ENCODE measurements around the gene CLCN3. TPM values are rescaled to one million over a fixed set of nuclear protein-coding genes. Genes with fewer than 3 reads are reported as not detected.

CLCN3 gene
- total and polyA plus RNA-seq, 2 experiments from 2014 or later = 14.9 to 38.4 TPM

DNA sequence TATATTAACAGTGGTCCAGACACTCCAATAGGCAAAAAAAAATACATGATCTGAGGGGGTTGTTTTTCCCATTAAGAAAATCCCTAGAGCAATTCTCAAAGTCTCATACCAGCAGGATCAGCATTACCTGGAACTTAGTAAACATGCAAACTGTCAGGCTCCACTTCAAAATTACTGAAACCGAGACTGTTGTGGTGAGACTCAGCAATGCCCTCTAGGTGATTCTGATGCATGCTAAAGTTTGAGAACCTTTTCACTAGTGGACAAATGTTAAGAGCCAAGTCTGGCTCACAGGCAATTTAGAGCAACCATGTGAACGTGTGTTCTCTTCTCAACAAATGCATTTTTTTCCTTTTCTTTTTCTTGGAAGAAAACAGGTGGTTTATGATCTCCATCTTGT, 38.2 kb upstream of the CLCN3 start:
- H3K9me2 ChIP-seq (replicated peaks; ENCODE audit: insufficient read depth) = no peaks in the 10 kb centered on the region
- H3K4me3 ChIP-seq = no peak overlapping the region
- no peak overlapping the region for H3K4me2 ChIP-seq
- no peaks in the 10 kb centered on the region for H4K20me1 ChIP-seq (ENCODE audit: insufficient read depth, poor library complexity, severe bottlenecking)
- no peaks in the 10 kb centered on the region for H3K9me3 ChIP-seq (ENCODE audit: low read depth)
- H3K79me2 ChIP-seq = no peaks in the 10 kb centered on the region
- DNase-seq (ENCODE audit: low spot score) = no peak
- TF ChIP-seq EZH2 (IDR thresholded peaks at IDR 0.05; ENCODE audit: borderline replicate concordance) = no peak
- TF ChIP-seq, protein P1, sequence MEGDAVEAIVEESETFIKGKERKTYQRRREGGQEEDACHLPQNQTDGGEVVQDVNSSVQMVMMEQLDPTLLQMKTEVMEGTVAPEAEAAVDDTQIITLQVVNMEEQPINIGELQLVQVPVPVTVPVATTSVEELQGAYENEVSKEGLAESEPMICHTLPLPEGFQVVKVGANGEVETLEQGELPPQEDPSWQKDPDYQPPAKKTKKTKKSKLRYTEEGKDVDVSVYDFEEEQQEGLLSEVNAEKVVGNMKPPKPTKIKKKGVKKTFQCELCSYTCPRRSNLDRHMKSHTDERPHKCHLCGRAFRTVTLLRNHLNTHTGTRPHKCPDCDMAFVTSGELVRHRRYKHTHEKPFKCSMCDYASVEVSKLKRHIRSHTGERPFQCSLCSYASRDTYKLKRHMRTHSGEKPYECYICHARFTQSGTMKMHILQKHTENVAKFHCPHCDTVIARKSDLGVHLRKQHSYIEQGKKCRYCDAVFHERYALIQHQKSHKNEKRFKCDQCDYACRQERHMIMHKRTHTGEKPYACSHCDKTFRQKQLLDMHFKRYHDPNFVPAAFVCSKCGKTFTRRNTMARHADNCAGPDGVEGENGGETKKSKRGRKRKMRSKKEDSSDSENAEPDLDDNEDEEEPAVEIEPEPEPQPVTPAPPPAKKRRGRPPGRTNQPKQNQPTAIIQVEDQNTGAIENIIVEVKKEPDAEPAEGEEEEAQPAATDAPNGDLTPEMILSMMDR (IDR thresholded peaks at IDR 0.05; ENCODE audit: poor library complexity) = no peak
- no peaks in the 10 kb centered on the region for H3K36me3 ChIP-seq (replicated peaks; ENCODE audit: insufficient read depth, low read depth)
- H3K27ac ChIP-seq = no peak overlapping the region
- H3K27me3 ChIP-seq = no peaks in the 10 kb centered on the region
- H3K4me1 ChIP-seq (ENCODE audit: insufficient read depth) = no peaks in the 10 kb centered on the region
- no peak overlapping the region for H2AFZ ChIP-seq
- 66% methylated on average over 2 of the region's 2 CpGs for WGBS (ENCODE audit: low lambda C conversion rate, missing lambda C conversion rate)

DNA sequence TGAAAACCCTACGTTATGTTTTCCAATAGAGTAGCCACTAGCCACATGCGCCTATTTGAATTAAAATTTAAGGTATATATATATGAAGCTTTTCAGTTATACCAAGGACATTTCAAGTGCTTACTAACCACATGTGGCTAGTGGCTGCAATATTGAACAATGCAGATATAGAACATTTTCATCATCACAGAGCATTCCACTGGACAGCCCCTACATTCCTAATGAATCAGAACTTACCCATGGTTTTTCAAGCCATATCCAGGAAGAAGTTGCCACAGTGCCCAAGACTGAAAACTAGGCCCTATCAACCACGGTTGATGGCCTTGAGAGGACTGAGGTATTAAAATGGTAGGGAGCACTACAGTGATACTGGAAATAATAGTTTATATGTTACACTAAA, 37.7 kb upstream of the CLCN3 start:
- WGBS (ENCODE audit: low lambda C conversion rate, missing lambda C conversion rate) = 97% methylated on average over 3 of the region's 3 CpGs

DNA sequence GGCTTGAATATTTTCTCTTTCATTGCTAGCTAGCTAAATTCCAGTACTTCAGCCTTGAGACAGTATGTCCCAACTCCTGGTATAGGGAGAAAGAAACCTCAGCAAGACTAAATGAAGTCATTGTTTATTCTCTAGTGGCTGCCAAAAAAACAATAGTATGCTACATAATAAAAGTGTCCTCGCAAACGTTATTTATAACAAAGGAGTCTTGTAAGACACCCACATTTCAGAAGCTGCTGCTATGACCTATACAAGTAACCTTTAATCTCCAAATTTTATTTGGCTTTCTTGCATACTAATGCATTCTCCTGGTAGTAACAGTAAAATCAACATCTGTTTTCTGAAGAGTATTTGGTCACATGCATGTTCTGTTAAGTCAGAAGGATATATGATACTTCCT, 36.8 kb upstream of the CLCN3 start:
- no peaks in the 10 kb centered on the region for H3K36me3 ChIP-seq (replicated peaks; ENCODE audit: insufficient read depth, low read depth)
- H3K27me3 ChIP-seq = no peaks in the 10 kb centered on the region
- no peak overlapping the region for H3K4me2 ChIP-seq
- DNase-seq (ENCODE audit: low spot score) = no peak
- H3K4me3 ChIP-seq = no peak overlapping the region
- no peak overlapping the region for H2AFZ ChIP-seq
- no peaks in the 10 kb centered on the region for H3K79me2 ChIP-seq
- no peak overlapping the region for H3K27ac ChIP-seq
- no peaks in the 10 kb centered on the region for H3K9me3 ChIP-seq (ENCODE audit: low read depth)
- H3K9me2 ChIP-seq (replicated peaks; ENCODE audit: insufficient read depth) = no peaks in the 10 kb centered on the region
- WGBS (ENCODE audit: low lambda C conversion rate, missing lambda C conversion rate) = 45% methylated on average over 2 of the region's 2 CpGs
- H4K20me1 ChIP-seq (ENCODE audit: insufficient read depth, poor library complexity, severe bottlenecking) = no peaks in the 10 kb centered on the region
- TF ChIP-seq, protein P1 (IDR thresholded peaks at IDR 0.05; ENCODE audit: poor library complexity) = no peak
- no peak for TF ChIP-seq EZH2phosphoT487 (IDR thresholded peaks at IDR 0.05; ENCODE audit: low read depth, severe bottlenecking, unreplicated experiment)
- no peak for TF ChIP-seq EZH2 (IDR thresholded peaks at IDR 0.05; ENCODE audit: borderline replicate concordance)
- no peaks in the 10 kb centered on the region for H3K4me1 ChIP-seq (ENCODE audit: insufficient read depth)

More for the DNA sequence above, 37.7 kb upstream of the CLCN3 start:
- Histone ChIP-seq H3K4me2 (no peak overlapping the region), H3K9me2 (replicated peaks; ENCODE audit: insufficient read depth) (no peaks in the 10 kb centered on the region), H3K27ac (no peak overlapping the region), H3K4me1 (ENCODE audit: insufficient read depth) (no peaks in the 10 kb centered on the region), H3K9me3 (ENCODE audit: low read depth) (no peaks in the 10 kb centered on the region), H2AFZ (no peak overlapping the region), H3K79me2 (no peaks in the 10 kb centered on the region), H3K4me3 (no peak overlapping the region), H4K20me1 (ENCODE audit: insufficient read depth, poor library complexity, severe bottlenecking) (no peaks in the 10 kb centered on the region), H3K27me3 (no peaks in the 10 kb centered on the region), H3K36me3 (replicated peaks; ENCODE audit: insufficient read depth, low read depth) (no peaks in the 10 kb centered on the region)
- no peak for DNase-seq (ENCODE audit: low spot score)
- TF ChIP-seq, protein P1 (IDR thresholded peaks at IDR 0.05; ENCODE audit: poor library complexity) = no peak
- no peak for TF ChIP-seq EZH2 (IDR thresholded peaks at IDR 0.05; ENCODE audit: borderline replicate concordance)
- TF ChIP-seq EZH2phosphoT487 (IDR thresholded peaks at IDR 0.05; ENCODE audit: low read depth, severe bottlenecking, unreplicated experiment) = no peak

DNA sequence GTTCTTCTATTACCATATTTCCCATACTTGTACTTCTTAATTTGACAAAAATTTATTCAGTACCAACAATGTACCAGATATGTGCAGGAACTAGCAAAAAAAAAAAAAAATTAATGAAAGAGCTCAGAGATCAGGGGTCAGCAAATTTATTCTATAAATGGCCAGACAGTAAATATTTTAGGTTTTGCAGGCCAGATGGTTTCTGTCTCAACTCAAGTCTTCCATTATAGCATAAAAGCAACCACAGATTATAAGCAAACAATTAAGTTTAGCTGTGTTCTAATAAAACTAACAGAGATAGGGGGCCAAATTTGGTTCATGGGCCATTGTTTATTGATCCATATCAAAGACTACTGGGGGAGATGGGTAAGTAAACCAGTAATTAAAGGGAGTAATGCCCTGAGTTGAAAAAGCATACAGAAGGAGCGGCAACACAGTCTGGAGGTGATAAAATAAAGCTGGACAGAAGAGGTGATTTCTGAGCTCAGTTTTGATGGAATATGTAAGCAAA, 27.3 kb upstream of the CLCN3 start:
- TF ChIP-seq EZH2phosphoT487 (IDR thresholded peaks at IDR 0.05; ENCODE audit: low read depth, severe bottlenecking, unreplicated experiment) (no peak), EZH2 (IDR thresholded peaks at IDR 0.05; ENCODE audit: borderline replicate concordance) (no peak)
- TF ChIP-seq, protein P1 (IDR thresholded peaks at IDR 0.05; ENCODE audit: poor library complexity) = no peak
- H2AFZ ChIP-seq = no peak overlapping the region
- no peaks in the 10 kb centered on the region for H3K27me3 ChIP-seq
- H3K79me2 ChIP-seq = no peaks in the 10 kb centered on the region
- DNase-seq (ENCODE audit: low spot score) = no peak
- WGBS (ENCODE audit: low lambda C conversion rate, missing lambda C conversion rate) = 86% methylated on average over 1 of the region's 1 CpG
- no peak overlapping the region for H3K27ac ChIP-seq
- H3K4me1 ChIP-seq (ENCODE audit: insufficient read depth) = no peaks in the 10 kb centered on the region
- H3K9me2 ChIP-seq (replicated peaks; ENCODE audit: insufficient read depth) = no peaks in the 10 kb centered on the region
- H3K36me3 ChIP-seq (replicated peaks; ENCODE audit: insufficient read depth, low read depth) = no peaks in the 10 kb centered on the region
- no peak overlapping the region for H3K4me3 ChIP-seq
- H3K4me2 ChIP-seq = no peak overlapping the region
- no peaks in the 10 kb centered on the region for H3K9me3 ChIP-seq (ENCODE audit: low read depth)
- no peaks in the 10 kb centered on the region for H4K20me1 ChIP-seq (ENCODE audit: insufficient read depth, poor library complexity, severe bottlenecking)
